PC-3 (cell line): ENCODE results near the gene CAMK4.

Experiments
- EZH2 ChIP-seq: fragments of 300-600 bp; sonication (generic); IDR thresholded peaks from one replicate; pipeline ENCODE4 v1.6.1; 2017; ENCODE audit warnings: antibody characterized with exemption, mild to moderate bottlenecking, low read length; ENCODE audit not compliant: unreplicated experiment
- TF ChIP-seq, protein P1 (sequence below): fragments of 300-600 bp; sonication (generic); conservative IDR thresholded peaks from 2 replicates; pipeline ENCODE4 v1.5.1; 2017; ENCODE audit warnings: antibody characterized with exemption, low read depth, mild to moderate bottlenecking, low read length

GRCh38 chr5:111493031-111493430 lies 268.8 kb downstream of the CAMK4 start:
- TF ChIP-seq, protein P1, sequence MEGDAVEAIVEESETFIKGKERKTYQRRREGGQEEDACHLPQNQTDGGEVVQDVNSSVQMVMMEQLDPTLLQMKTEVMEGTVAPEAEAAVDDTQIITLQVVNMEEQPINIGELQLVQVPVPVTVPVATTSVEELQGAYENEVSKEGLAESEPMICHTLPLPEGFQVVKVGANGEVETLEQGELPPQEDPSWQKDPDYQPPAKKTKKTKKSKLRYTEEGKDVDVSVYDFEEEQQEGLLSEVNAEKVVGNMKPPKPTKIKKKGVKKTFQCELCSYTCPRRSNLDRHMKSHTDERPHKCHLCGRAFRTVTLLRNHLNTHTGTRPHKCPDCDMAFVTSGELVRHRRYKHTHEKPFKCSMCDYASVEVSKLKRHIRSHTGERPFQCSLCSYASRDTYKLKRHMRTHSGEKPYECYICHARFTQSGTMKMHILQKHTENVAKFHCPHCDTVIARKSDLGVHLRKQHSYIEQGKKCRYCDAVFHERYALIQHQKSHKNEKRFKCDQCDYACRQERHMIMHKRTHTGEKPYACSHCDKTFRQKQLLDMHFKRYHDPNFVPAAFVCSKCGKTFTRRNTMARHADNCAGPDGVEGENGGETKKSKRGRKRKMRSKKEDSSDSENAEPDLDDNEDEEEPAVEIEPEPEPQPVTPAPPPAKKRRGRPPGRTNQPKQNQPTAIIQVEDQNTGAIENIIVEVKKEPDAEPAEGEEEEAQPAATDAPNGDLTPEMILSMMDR: no peak
- no peak for TF ChIP-seq EZH2
